K562 (cell line): ENCODE measurements around the gene GLG1. TPM values are rescaled to one million over a fixed set of nuclear protein-coding genes. Genes with fewer than 3 reads are reported as not detected.

Experiments used
- FOXK2 ChIP-seq, 2 experiments: fragments of 450-650 bp; IDR thresholded peaks in 1 of 2; conservative IDR thresholded peaks in 1 of 2; 2 replicates each; pipeline ENCODE4 v1.6.1; 2016; ENCODE audit warnings: low read depth in 2 of 2, mild to moderate bottlenecking in 1 of 2
- GTF2E2 ChIP-seq: fragments of 200-800 bp; sonication (Bioruptor generic); IDR thresholded peaks from 2 replicates; pipeline ENCODE4 v1.6.1; 2016; ENCODE audit warnings: missing genetic modification characterization, missing compliant biosample characterization
- JUN ChIP-seq, 2 experiments: sonication (generic) in 1 of 2; formaldehyde crosslinking in 1 of 2; IDR thresholded peaks; 2 replicates each; pipeline versions ENCODE4 v1.6.1 to v1.8.0; 2012 to 2022; ENCODE audit warnings: borderline replicate concordance in 2 of 2, mild to moderate bottlenecking in 2 of 2, improper control_type of control experiment in 1 of 2, low read depth in 1 of 2, low read length in 1 of 2, missing genetic modification reagents in 1 of 2
- JUND ChIP-seq, 2 experiments: IDR thresholded peaks; 2 replicates in 1 of 2; 3 replicates in 1 of 2; pipeline ENCODE4 v1.6.1; 2011; ENCODE audit warnings: borderline replicate concordance in 2 of 2, low read depth in 2 of 2, low read length in 2 of 2, improper control_type of control experiment in 1 of 2, missing biosample characterization in 1 of 2, missing genetic modification characterization in 1 of 2, missing genetic modification reagents in 1 of 2
- KLF1 ChIP-seq: fragments of 450-650 bp; IDR thresholded peaks from 2 replicates; pipeline ENCODE4 v1.6.1; 2016; ENCODE audit warnings: missing genetic modification characterization, missing compliant biosample characterization
- PHF8 ChIP-seq: fragments of 200-600 bp; sonication (generic); IDR thresholded peaks from 2 replicates; pipeline ENCODE4 v1.6.1; 2012; ENCODE audit warnings: mixed run types, mild to moderate bottlenecking, inconsistent platforms, low read length, moderate library complexity, borderline replicate concordance
- SREBF1 ChIP-seq: fragments of 150-350 bp; IDR thresholded peaks from 2 replicates; pipeline ENCODE4 v1.6.1; 2014; ENCODE audit warnings: antibody characterized with exemption, low read depth, low read length, borderline replicate concordance
- TAF7 ChIP-seq: fragments of 450-650 bp; IDR thresholded peaks from 2 replicates; pipeline ENCODE4 v1.6.1; 2016; ENCODE audit warnings: missing genetic modification characterization, missing compliant biosample characterization
- TEAD2 ChIP-seq: fragments of 450-650 bp; IDR thresholded peaks from 2 replicates; pipeline ENCODE4 v1.6.1; 2016; ENCODE audit warnings: missing genetic modification characterization, control low read depth, missing compliant biosample characterization
- ZNF324 ChIP-seq: fragments of 250-450 bp; sonication (Bioruptor Pico); IDR thresholded peaks from 2 replicates; pipeline ENCODE4 v1.4.0; 2020; ENCODE audit warnings: mild to moderate bottlenecking
- polyA plus RNA-seq, 8 experiments: library from polyadenylated mRNA; depleted of rRNA in 4 of 8; stranded (reverse) in 5 of 8; unstranded in 3 of 8; fragments of >200 nt; fragmentation: Nextera tagmentation in 2 of 8; fragmentation: Illumina TruSeq in 1 of 8; extraction: Ambion mirVana in 2 of 8; extraction: Trizol in 1 of 8; gene quantifications; 2 replicates each; pipeline versions ENCODE4 v1.2.1 to v1.2.3, GENCODE V29; 2011 to 2014; ENCODE audit warnings: inconsistent platforms in 1 of 8, missing spikeins in 1 of 8
- total RNA-seq, 7 experiments: library from RNA; depleted of rRNA in 6 of 7; stranded (reverse); fragments of >200 nt in 6 of 7; fragmentation: Illumina TruSeq in 2 of 7; extraction: Trizol in 2 of 7; gene quantifications; 2 replicates each; pipeline versions ENCODE4 v1.2.1 to v1.2.3, GENCODE V29; 2011 to 2021; ENCODE audit warnings: low replicate concordance in 1 of 7
- TF ChIP-seq, protein P1 (sequence below), 2 experiments: IDR thresholded peaks; 2 replicates each; pipeline ENCODE4 v1.6.1; 2011; ENCODE audit warnings: borderline replicate concordance in 1 of 2, control low read depth in 1 of 2, low read depth in 1 of 2, low read length in 1 of 2, mild to moderate bottlenecking in 1 of 2, mixed read lengths in 1 of 2, moderate library complexity in 1 of 2; ENCODE audit not compliant: insufficient read depth in 1 of 2, insufficient read length in 1 of 2, poor library complexity in 1 of 2, severe bottlenecking in 1 of 2; ENCODE audit errors: extremely low read depth in 1 of 2
- TF ChIP-seq, protein P2 (sequence below): sonication (generic); formaldehyde crosslinking; IDR thresholded peaks from 2 replicates; pipeline ENCODE4 v1.8.0; 2023; ENCODE audit warnings: mild to moderate bottlenecking, missing genetic modification reagents
- TF ChIP-seq, protein P3 (sequence below), 2 experiments: IDR thresholded peaks; 2 replicates each; pipeline ENCODE4 v1.6.1; 2012; ENCODE audit warnings: improper control_type of control experiment in 2 of 2, low read depth in 2 of 2, low read length in 2 of 2, borderline replicate concordance in 1 of 2
- TF ChIP-seq, protein P4 (sequence below): sonication (generic); formaldehyde crosslinking; IDR thresholded peaks from 2 replicates; pipeline ENCODE4 v1.8.1; 2023; ENCODE audit warnings: mild to moderate bottlenecking, missing genetic modification reagents

GLG1 gene
- total and polyA plus RNA-seq, 9 of the 15 experiments (the other 6 are each of a cell fraction or from before 2014, with no cell fraction given): 6.2 to 36.0 (median 23.6) TPM

DNA sequence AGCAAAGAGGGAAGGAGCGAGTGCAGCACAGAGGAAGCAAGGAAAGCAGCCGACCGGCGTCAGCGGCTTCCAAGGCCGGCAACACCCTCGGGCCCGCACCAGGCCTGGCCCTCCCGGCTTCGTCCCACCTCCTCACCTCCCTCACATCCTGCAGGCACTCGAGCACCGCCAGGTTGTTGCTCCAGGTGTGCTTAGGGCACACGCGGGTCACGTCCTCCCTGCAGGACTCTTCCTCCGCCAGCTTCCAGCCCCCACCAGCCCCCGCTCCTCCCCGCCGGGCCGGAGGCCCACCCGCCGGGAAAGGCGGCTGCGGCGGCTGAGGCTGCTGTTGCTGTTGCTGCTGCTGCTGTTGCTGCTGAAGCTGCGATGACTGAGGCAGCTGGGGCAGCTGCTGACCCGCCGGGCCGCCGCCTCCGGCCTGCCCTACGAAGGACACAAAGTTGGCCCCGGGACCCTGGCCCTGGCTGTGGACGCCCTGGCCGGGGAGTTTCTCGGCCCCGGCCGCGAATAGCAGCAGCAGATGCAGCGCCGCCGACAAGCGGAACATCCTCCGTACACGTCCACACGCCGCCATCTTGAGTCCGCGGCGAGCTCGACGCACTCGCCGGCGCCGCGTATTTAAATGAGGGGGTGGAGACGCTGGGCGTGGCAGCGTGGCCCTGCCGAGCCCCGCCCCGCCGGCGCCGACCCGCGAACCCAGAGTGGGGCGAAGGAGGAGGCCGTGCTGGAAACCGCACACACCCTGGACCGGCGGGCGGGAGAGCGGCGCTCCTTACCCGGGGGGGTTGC lies at the start of gene GLG1 (continued):
- TF ChIP-seq, protein P1, sequence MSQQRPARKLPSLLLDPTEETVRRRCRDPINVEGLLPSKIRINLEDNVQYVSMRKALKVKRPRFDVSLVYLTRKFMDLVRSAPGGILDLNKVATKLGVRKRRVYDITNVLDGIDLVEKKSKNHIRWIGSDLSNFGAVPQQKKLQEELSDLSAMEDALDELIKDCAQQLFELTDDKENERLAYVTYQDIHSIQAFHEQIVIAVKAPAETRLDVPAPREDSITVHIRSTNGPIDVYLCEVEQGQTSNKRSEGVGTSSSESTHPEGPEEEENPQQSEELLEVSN (IDR thresholded peaks at IDR 0.05; ENCODE audit: borderline replicate concordance in 1 of 2, extremely low read depth in 1 of 2, insufficient read depth in 1 of 2, insufficient read length in 1 of 2, low read depth in 1 of 2, low read length in 1 of 2, poor library complexity in 1 of 2, severe bottlenecking in 1 of 2): peak; percentile 41 to 70
- peak; percentile 62; the same call in 1 of the 2 replicates for TF ChIP-seq GTF2E2 (tag)
- TF ChIP-seq SREBF1: no peak
- TF ChIP-seq KLF1 (tag): peak; percentile 48; the same call in 1 of the 2 replicates
- no peak for TF ChIP-seq TEAD2 (tag)
- TF ChIP-seq, protein P2, sequence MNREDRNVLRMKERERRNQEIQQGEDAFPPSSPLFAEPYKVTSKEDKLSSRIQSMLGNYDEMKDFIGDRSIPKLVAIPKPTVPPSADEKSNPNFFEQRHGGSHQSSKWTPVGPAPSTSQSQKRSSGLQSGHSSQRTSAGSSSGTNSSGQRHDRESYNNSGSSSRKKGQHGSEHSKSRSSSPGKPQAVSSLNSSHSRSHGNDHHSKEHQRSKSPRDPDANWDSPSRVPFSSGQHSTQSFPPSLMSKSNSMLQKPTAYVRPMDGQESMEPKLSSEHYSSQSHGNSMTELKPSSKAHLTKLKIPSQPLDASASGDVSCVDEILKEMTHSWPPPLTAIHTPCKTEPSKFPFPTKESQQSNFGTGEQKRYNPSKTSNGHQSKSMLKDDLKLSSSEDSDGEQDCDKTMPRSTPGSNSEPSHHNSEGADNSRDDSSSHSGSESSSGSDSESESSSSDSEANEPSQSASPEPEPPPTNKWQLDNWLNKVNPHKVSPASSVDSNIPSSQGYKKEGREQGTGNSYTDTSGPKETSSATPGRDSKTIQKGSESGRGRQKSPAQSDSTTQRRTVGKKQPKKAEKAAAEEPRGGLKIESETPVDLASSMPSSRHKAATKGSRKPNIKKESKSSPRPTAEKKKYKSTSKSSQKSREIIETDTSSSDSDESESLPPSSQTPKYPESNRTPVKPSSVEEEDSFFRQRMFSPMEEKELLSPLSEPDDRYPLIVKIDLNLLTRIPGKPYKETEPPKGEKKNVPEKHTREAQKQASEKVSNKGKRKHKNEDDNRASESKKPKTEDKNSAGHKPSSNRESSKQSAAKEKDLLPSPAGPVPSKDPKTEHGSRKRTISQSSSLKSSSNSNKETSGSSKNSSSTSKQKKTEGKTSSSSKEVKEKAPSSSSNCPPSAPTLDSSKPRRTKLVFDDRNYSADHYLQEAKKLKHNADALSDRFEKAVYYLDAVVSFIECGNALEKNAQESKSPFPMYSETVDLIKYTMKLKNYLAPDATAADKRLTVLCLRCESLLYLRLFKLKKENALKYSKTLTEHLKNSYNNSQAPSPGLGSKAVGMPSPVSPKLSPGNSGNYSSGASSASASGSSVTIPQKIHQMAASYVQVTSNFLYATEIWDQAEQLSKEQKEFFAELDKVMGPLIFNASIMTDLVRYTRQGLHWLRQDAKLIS (CRISPR knock-in tag): peak; percentile 93; the same call in 1 of the 2 replicates
- peak; percentile 91 for TF ChIP-seq TAF7 (tag)
- peak; percentile 98 for TF ChIP-seq PHF8
- TF ChIP-seq JUND (IDR thresholded peaks at IDR 0.05; ENCODE audit: borderline replicate concordance, low read depth, low read length): no peak
- TF ChIP-seq JUND (tag; IDR thresholded peaks at IDR 0.05; ENCODE audit: borderline replicate concordance, low read depth, low read length): 0 out of 3 replicates have a peak, but pooled peaks have one; percentile 32
- TF ChIP-seq ZNF324 (CRISPR knock-in tag): no peak
- peak; percentile 69 to 84; a peak in 3 of 4 replicates for TF ChIP-seq FOXK2 (conservative IDR thresholded peaks at IDR 0.05 in 1 of 2, IDR thresholded peaks at IDR 0.05 in 1 of 2; ENCODE audit: low read depth in 2 of 2)
- TF ChIP-seq JUN (IDR thresholded peaks at IDR 0.05; ENCODE audit: borderline replicate concordance, low read depth, low read length): no peak
- peak; percentile 82 for TF ChIP-seq JUN (CRISPR knock-in tag; IDR thresholded peaks at IDR 0.05; ENCODE audit: borderline replicate concordance)
- TF ChIP-seq, protein P3, sequence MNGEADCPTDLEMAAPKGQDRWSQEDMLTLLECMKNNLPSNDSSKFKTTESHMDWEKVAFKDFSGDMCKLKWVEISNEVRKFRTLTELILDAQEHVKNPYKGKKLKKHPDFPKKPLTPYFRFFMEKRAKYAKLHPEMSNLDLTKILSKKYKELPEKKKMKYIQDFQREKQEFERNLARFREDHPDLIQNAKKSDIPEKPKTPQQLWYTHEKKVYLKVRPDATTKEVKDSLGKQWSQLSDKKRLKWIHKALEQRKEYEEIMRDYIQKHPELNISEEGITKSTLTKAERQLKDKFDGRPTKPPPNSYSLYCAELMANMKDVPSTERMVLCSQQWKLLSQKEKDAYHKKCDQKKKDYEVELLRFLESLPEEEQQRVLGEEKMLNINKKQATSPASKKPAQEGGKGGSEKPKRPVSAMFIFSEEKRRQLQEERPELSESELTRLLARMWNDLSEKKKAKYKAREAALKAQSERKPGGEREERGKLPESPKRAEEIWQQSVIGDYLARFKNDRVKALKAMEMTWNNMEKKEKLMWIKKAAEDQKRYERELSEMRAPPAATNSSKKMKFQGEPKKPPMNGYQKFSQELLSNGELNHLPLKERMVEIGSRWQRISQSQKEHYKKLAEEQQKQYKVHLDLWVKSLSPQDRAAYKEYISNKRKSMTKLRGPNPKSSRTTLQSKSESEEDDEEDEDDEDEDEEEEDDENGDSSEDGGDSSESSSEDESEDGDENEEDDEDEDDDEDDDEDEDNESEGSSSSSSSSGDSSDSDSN (IDR thresholded peaks at IDR 0.05; ENCODE audit: borderline replicate concordance in 1 of 2, low read depth in 2 of 2, low read length in 2 of 2): peak in 1 of 2 experiments; percentile 78; a peak in 1 of 4 replicates
- TF ChIP-seq, protein P4, sequence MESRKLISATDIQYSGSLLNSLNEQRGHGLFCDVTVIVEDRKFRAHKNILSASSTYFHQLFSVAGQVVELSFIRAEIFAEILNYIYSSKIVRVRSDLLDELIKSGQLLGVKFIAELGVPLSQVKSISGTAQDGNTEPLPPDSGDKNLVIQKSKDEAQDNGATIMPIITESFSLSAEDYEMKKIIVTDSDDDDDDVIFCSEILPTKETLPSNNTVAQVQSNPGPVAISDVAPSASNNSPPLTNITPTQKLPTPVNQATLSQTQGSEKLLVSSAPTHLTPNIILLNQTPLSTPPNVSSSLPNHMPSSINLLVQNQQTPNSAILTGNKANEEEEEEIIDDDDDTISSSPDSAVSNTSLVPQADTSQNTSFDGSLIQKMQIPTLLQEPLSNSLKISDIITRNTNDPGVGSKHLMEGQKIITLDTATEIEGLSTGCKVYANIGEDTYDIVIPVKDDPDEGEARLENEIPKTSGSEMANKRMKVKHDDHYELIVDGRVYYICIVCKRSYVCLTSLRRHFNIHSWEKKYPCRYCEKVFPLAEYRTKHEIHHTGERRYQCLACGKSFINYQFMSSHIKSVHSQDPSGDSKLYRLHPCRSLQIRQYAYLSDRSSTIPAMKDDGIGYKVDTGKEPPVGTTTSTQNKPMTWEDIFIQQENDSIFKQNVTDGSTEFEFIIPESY: peak; percentile 45; the same call in 1 of the 2 replicates
